OCI-LY1 (cell line): ENCODE data around the gene SDK1.

Experiments
- EZH2 ChIP-seq: fragments of 200-600 bp; sonication (generic), shearing (Covaris generic); IDR thresholded peaks from 2 replicates; pipeline ENCODE4 v1.8.0; 2017; ENCODE audit warnings: borderline replicate concordance, mixed run types, mild to moderate bottlenecking, antibody characterized with exemption, low read length, moderate library complexity, mixed read lengths
- TF ChIP-seq, protein P1 (sequence below): fragments of 200-600 bp; sonication (generic), shearing (Covaris generic); IDR thresholded peaks from 2 replicates; pipeline ENCODE4 v1.5.1; 2017; ENCODE audit warnings: mild to moderate bottlenecking, antibody characterized with exemption, low read length, moderate library complexity, mixed read lengths

DNA sequence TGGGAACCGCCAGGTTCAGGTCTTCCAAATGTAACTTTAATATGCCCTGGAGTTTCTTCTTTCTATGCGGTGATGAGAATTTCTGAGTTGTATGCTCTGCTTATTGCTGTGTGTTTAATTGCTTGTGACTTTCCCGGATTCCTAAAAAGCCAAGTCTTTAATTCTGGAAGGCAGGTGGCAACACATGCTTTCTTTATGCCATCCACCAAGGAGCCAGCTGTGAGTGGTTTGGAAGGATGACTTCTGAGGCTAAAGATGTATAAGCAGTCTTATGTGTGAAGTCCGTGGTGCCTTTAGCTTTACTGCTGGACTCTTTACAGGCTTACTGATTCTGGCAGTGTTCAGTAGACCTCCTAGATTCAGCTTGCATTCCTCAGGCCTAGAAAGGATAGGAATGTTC lies 3.1 kb downstream of the SDK1 start:
- TF ChIP-seq, protein P1, sequence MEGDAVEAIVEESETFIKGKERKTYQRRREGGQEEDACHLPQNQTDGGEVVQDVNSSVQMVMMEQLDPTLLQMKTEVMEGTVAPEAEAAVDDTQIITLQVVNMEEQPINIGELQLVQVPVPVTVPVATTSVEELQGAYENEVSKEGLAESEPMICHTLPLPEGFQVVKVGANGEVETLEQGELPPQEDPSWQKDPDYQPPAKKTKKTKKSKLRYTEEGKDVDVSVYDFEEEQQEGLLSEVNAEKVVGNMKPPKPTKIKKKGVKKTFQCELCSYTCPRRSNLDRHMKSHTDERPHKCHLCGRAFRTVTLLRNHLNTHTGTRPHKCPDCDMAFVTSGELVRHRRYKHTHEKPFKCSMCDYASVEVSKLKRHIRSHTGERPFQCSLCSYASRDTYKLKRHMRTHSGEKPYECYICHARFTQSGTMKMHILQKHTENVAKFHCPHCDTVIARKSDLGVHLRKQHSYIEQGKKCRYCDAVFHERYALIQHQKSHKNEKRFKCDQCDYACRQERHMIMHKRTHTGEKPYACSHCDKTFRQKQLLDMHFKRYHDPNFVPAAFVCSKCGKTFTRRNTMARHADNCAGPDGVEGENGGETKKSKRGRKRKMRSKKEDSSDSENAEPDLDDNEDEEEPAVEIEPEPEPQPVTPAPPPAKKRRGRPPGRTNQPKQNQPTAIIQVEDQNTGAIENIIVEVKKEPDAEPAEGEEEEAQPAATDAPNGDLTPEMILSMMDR, result no peak
- TF ChIP-seq EZH2, result no peak
